Measurements from ENCODE around the gene RABAC1.

Gene RABAC1

DNA sequence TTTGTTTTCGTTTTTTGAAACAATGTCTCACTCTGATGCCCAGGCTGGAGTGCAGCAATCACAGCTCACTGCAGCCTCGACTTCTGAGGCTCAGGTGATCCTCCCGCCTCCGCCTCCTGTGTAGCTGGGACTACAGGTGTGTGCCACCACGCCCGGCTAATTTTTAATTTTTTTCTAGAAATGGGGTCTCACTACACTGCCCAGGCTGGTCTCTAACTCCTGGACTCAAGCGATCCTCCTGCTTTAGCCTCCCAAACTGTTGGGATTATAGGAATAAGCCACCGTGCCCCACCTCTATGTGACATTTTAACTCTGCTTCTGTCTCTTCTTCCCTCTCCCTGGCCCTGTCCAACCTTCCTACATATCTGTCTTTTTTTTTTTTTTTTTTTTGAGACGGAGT, 29.8 kb upstream of the RABAC1 start:
- no peak for DNase-seq (ENCODE audit: low read depth)

- no peak for DNase-seq (ENCODE audit: low read depth)
Observed at GRCh38 chr19:41987141-41987860, 28.2 kb upstream of the RABAC1 start.

GRCh38 chr19:41984961-41985360, 25.8 kb upstream of the RABAC1 start:
- no peak for DNase-seq (ENCODE audit: low read depth)

GRCh38 chr19:41981724-41982123, 22.6 kb upstream of the RABAC1 start:
- DNase-seq (ENCODE audit: low read depth) = no peak

DNA sequence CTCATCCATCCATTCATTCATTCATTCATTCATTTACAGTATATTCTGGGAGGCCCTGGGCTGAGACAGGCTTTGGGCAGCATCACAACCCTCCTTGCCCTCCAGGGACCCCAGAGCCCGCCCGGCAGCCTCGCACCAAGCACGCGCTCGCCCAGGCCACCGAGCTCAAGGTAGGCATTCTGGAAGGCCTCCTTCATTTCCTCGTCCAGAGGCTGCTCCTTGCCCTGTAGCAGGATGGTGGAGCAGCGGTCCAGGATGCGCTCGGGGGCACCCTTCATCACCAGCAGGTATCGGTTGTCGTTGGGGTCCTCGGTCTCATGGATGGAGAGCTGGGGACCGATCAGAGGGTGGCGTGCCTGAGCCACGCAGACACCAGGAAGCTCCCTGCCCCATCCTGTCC, 19.3 kb upstream of the RABAC1 start:
- DNase-seq (ENCODE audit: low read depth) = no peak

DNA sequence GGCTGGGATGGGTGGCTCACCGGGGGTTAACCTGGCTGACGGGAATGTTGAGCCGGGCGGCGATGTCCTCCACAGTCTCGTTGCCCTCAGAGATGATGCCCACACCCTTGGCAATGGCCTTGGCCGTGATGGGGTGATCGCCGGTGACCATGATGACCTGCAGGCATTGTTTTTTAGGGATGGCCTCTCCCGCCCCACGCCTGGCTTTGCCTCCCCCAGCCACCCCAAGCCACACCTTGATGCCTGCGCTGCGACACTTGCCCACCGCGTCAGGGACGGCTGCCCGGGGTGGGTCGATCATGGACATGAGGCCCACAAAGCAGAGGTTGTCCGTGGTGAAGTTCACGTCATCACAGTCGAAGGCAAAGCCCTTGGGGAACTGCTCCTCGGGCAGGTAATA, 18.8 kb upstream of the RABAC1 start:
- no peak for DNase-seq (ENCODE audit: low read depth)

GRCh38 chr19:41974652-41975051, 15.5 kb upstream of the RABAC1 start:
- no peak for DNase-seq (ENCODE audit: low read depth)

- DNase-seq (ENCODE audit: low read depth) = no peak
Observed at GRCh38 chr19:41971363-41971762, 12.2 kb upstream of the RABAC1 start.

GRCh38 chr19:41969772-41970458, 10.8 kb upstream of the RABAC1 start:
- DNase-seq (ENCODE audit: low read depth) = no peak

GRCh38 chr19:41968751-41969595, 9.9 kb upstream of the RABAC1 start:
- no peak for DNase-seq (ENCODE audit: low read depth)

GRCh38 chr19:41967054-41967783, 8.1 kb upstream of the RABAC1 start:
- DNase-seq (ENCODE audit: low read depth) = no peak

DNA sequence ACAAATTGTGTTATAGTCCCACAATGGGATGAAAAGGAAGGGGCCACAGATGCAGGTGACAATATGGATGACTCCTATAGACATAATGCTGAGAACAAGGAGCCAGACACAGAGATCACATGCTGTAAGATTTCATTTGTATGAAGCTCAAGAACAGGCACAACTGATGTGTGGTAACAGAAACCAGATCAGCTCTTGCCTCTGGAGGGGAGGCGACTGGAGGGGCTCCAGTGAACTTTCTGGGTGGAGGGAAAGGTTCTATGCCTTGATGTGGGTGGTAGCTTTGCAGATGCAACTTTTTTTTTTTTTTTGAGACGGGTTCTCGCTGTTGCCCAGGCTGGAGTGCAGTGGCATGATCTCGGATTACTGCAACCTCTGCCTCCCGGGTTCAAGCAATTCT, 6.0 kb upstream of the RABAC1 start:
- DNase-seq (ENCODE audit: low read depth) = no peak

GRCh38 chr19:41960973-41961372, 1.9 kb upstream of the RABAC1 start:
- no peak for DNase-seq (ENCODE audit: low read depth)

- peak; percentile 50 for DNase-seq (ENCODE audit: low read depth)
Observed at GRCh38 chr19:41958367-41959055, 610 bp downstream of the RABAC1 start.

DNA sequence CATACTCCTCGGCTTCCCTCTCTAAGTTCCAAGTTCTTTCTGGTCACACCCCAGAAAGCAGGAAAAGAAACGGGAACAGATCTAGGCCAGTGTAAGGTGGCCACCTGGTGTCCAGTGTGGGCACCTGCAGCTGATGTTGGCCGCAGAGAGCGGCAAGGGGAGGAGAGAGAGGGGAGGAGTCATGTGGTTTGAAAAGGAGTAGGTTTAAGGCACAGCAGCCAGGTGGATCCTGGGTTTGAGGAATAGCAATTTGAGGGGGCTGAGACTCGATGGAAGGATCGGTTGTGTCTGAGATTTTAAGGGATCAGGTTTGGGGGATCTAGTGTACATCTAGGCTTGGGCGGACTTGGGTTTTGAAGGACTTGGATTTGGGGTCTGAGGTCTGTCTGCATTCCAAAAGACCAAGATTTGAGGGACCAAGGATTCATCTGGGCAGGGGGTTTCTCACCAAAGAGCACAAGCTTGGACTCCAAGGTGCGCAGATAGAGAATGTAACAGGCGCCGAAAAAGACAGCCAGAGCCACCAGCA, 1.2 kb downstream of the RABAC1 start:
- peak; percentile 66 for DNase-seq (ENCODE audit: low read depth)

GRCh38 chr19:41957161-41957837, 1.8 kb downstream of the RABAC1 start:
- no peak for DNase-seq (ENCODE audit: low read depth)

- DNase-seq (ENCODE audit: low read depth) = no peak
Observed at GRCh38 chr19:41956621-41957020, 2.5 kb downstream of the RABAC1 start.

DNA sequence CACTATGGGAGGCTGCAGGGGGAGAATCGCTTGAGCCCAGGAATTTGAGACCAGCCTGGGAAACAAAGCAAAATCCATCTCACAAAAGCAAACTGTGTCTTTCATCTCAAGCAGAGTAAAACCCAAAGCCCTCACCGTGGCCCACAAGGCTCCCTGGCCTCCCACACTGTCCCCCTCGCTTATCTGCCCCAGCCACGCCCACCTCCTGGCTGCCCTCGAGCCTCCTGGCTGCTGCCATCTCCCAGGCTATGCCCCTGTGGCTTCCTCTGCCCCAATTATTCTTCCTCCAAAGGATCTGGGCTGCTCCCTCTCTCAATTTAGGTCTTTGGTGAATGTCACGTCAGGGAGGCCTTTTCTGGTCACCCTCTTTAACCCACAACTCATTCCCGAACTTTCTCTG, 3.6 kb downstream of the RABAC1 start:
- DNase-seq (ENCODE audit: low read depth) = no peak

DNA sequence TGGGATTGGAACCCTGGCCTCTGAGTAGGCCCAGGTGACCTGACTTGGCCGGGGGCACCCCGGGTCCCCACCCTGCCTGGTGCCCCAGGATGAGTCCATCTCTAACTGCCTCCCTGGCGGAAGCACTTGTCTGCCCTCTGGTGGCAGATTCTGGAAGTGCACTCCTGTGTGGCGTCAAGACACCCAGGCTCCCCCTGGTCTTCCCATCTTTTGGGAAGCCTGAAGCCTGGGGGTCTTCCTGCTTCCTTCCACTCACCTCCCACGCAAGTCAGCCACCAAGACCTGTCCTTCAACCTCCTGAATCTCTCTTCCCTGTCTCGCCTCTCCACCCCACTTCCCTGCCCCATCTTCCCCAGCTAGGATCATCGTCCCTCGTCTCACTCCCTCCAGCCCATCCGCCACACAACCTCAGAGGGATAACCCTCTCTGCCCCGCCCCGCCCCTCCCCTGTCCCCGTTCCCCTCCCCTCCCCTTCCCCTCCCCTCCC, 7.4 kb downstream of the RABAC1 start:
- DNase-seq (ENCODE audit: low read depth) = peak; percentile 43

- DNase-seq (ENCODE audit: low read depth) = no peak
Observed at GRCh38 chr19:41947091-41947490, 12.0 kb downstream of the RABAC1 start.
